H1 (cell line): Measurements from ENCODE around the gene JDP2. TPM values are rescaled to one million over a fixed set of nuclear protein-coding genes. Genes with fewer than 3 reads are reported as not detected.

Source experiments
- CTCF ChIA-PET: fragments of 300-600 bp; sonication (Branson Sonifier 250); formaldehyde crosslinking; loops from one replicate; lab custom pipeline; 2021; ENCODE audit not compliant: partially characterized antibody; lab: Charles Lee
- POLR2A ChIA-PET: fragments of 300-600 bp; sonication (Branson Sonifier 250); formaldehyde crosslinking; loops from one replicate; lab custom pipeline; 2021; ENCODE audit warnings: inconsistent platforms; ENCODE audit not compliant: partially characterized antibody; lab: Charles Lee
- DNase-seq, 2 experiments: peaks; one replicate each; pipeline versions ENCODE4 v3.0.0 to v3.0.0-alpha.2; 2010 to 2022; ENCODE audit warnings: low spot score in 2 of 2, low read depth in 1 of 2, mixed read lengths in 1 of 2
- FAIRE-seq: peaks from 2 replicates; lab custom pipeline; 2011; peaks lifted over from hg19 to GRCh38; lab: Jason Lieb, UNC
- H2AFZ ChIP-seq: 2 replicates; pipeline ENCODE4 v1.8.1; 2012; ENCODE audit warnings: low read length, inconsistent platforms
- H2AK5ac ChIP-seq: 2 replicates; pipeline ENCODE4 v1.6.1; 2013; ENCODE audit warnings: low read depth, low read length
- H2BK120ac ChIP-seq: replicated peaks from 2 replicates; pipeline ENCODE3; 2013; ENCODE audit warnings: low read depth, low read length, inconsistent platforms
- H2BK12ac ChIP-seq: 2 replicates; pipeline ENCODE4 v1.6.1; 2013; ENCODE audit warnings: low read depth, low read length
- H2BK15ac ChIP-seq: 2 replicates; pipeline ENCODE4 v1.6.1; 2013; ENCODE audit warnings: low read length
- H2BK20ac ChIP-seq: 2 replicates; pipeline ENCODE4 v1.6.1; 2013; ENCODE audit warnings: low read length
- H2BK5ac ChIP-seq: 2 replicates; pipeline ENCODE4 v1.6.1; 2013; ENCODE audit warnings: low read depth, low read length
- H3K14ac ChIP-seq: 2 replicates; pipeline ENCODE4 v1.6.1; 2013; ENCODE audit warnings: inconsistent platforms; ENCODE audit not compliant: insufficient read length
- H3K18ac ChIP-seq: 2 replicates; pipeline ENCODE4 v1.6.1; 2013; ENCODE audit warnings: low read length; ENCODE audit errors: extremely low read depth
- H3K23ac ChIP-seq: 2 replicates; pipeline ENCODE4 v1.6.1; 2013; ENCODE audit warnings: inconsistent platforms; ENCODE audit not compliant: insufficient read length
- H3K23me2 ChIP-seq: 2 replicates; pipeline ENCODE4 v1.6.1; 2013; ENCODE audit warnings: low read depth, low read length
- H3K27ac ChIP-seq: 2 replicates; pipeline ENCODE4 v1.6.1; 2011; ENCODE audit warnings: low read depth, low read length, inconsistent platforms
- H3K27me3 ChIP-seq, 4 experiments: replicated peaks in 1 of 4; 1 replicate in 1 of 4; 2 replicates in 3 of 4; pipeline versions ENCODE4 v1.6.1 to v1.8.1; 2011 to 2013; ENCODE audit warnings: low read length in 3 of 4, mild to moderate bottlenecking in 3 of 4, inconsistent platforms in 2 of 4, mixed read lengths in 2 of 4, moderate library complexity in 1 of 4; ENCODE audit not compliant: control insufficient read depth in 3 of 4, insufficient read depth in 3 of 4; ENCODE audit errors: extremely low read depth in 1 of 4
- H3K36me3 ChIP-seq, 4 experiments: 2 replicates each; pipeline versions ENCODE4 v1.6.1 to v1.8.1; 2011 to 2013; ENCODE audit warnings: mild to moderate bottlenecking in 4 of 4, low read length in 3 of 4, moderate library complexity in 2 of 4, control low read depth in 1 of 4, inconsistent platforms in 1 of 4; ENCODE audit not compliant: insufficient read depth in 4 of 4, control insufficient read depth in 2 of 4
- H3K4ac ChIP-seq: replicated peaks from 2 replicates; pipeline ENCODE3; 2013; ENCODE audit warnings: low read length, low read depth, mixed read lengths, inconsistent platforms; ENCODE audit not compliant: insufficient read length
- H3K4me1 ChIP-seq, 4 experiments: replicated peaks in 1 of 4; 1 replicate in 1 of 4; 2 replicates in 3 of 4; pipeline versions ENCODE4 v1.6.1 to v1.8.1; 2011 to 2013; ENCODE audit warnings: low read length in 3 of 4, inconsistent platforms in 2 of 4, mixed read lengths in 1 of 4; ENCODE audit not compliant: insufficient read depth in 4 of 4, control insufficient read depth in 3 of 4
- H3K4me2 ChIP-seq, 2 experiments: 2 replicates each; pipeline versions ENCODE4 v1.6.1 to v1.8.1; 2011 to 2013; ENCODE audit warnings: low read depth in 2 of 2, low read length in 2 of 2, control low read depth in 1 of 2, inconsistent platforms in 1 of 2, mild to moderate bottlenecking in 1 of 2; ENCODE audit not compliant: insufficient read depth in 1 of 2
- H3K4me3 ChIP-seq, 4 experiments: fragments of 200-600, 300-600 bp in 1 of 4; sonication (generic), shearing (Covaris generic), sonication (Bioruptor Twin) in 1 of 4; 2 replicates each; pipeline versions ENCODE4 v1.5.1 to v1.8.1; 2011 to 2016; ENCODE audit warnings: low read length in 4 of 4, low read depth in 3 of 4, control low read depth in 2 of 4, inconsistent platforms in 2 of 4, mild to moderate bottlenecking in 2 of 4, mixed read lengths in 1 of 4, moderate library complexity in 1 of 4; ENCODE audit not compliant: insufficient read depth in 2 of 4; ENCODE audit errors: extremely low read depth in 1 of 4
- H3K56ac ChIP-seq: replicated peaks from 2 replicates; pipeline ENCODE3; 2013; ENCODE audit warnings: low read depth, mild to moderate bottlenecking, mixed read lengths, low read length, inconsistent platforms; ENCODE audit not compliant: insufficient read length
- H3K79me1 ChIP-seq: 2 replicates; pipeline ENCODE4 v1.6.1; 2013; ENCODE audit warnings: low read depth, low read length, control low read depth
- H3K79me2 ChIP-seq, 2 experiments: 2 replicates each; pipeline versions ENCODE4 v1.6.1 to v1.8.1; 2012 to 2013; ENCODE audit warnings: low read length in 2 of 2, mild to moderate bottlenecking in 2 of 2, inconsistent platforms in 1 of 2; ENCODE audit not compliant: insufficient read depth in 2 of 2, control insufficient read depth in 1 of 2
- H3K9ac ChIP-seq, 4 experiments: replicated peaks in 1 of 4; 1 replicate in 1 of 4; 2 replicates in 3 of 4; pipeline versions ENCODE4 v1.6.1 to v1.8.1; 2011 to 2013; ENCODE audit warnings: low read depth in 3 of 4, low read length in 3 of 4, control low read depth in 2 of 4, mild to moderate bottlenecking in 2 of 4, moderate library complexity in 2 of 4, inconsistent platforms in 1 of 4; ENCODE audit errors: extremely low read depth in 1 of 4
- H3K9me3 ChIP-seq, 2 experiments: 2 replicates each; pipeline versions ENCODE4 v1.6.1 to v1.8.1; 2012 to 2013; ENCODE audit warnings: mild to moderate bottlenecking in 2 of 2, moderate library complexity in 2 of 2, control low read depth in 1 of 2, inconsistent platforms in 1 of 2, low read depth in 1 of 2, low read length in 1 of 2, mixed read lengths in 1 of 2; ENCODE audit not compliant: insufficient read depth in 2 of 2
- H4K20me1 ChIP-seq, 2 experiments: replicated peaks in 1 of 2; 2 replicates each; pipeline versions ENCODE3 to v1.8.1; 2011 to 2013; ENCODE audit warnings: inconsistent platforms in 2 of 2, low read length in 2 of 2, mild to moderate bottlenecking in 1 of 2; ENCODE audit not compliant: insufficient read depth in 2 of 2, control insufficient read depth in 1 of 2
- H4K5ac ChIP-seq: 2 replicates; pipeline ENCODE4 v1.6.1; 2013; ENCODE audit warnings: low read length, low read depth, mixed read lengths, inconsistent platforms; ENCODE audit not compliant: insufficient read length
- H4K8ac ChIP-seq: 2 replicates; pipeline ENCODE4 v1.8.0; 2013; ENCODE audit warnings: mild to moderate bottlenecking, moderate library complexity, low read length, inconsistent platforms; ENCODE audit not compliant: insufficient read depth; ENCODE audit errors: extremely low read depth
- H4K91ac ChIP-seq: replicated peaks from 2 replicates; pipeline ENCODE3; 2013; ENCODE audit warnings: low read length, mixed read lengths, inconsistent platforms; ENCODE audit not compliant: insufficient read length
- CTBP2 ChIP-seq: IDR thresholded peaks from 2 replicates; pipeline ENCODE4 v1.7.0; 2011; ENCODE audit warnings: borderline replicate concordance, mild to moderate bottlenecking, moderate library complexity, mixed read lengths, low read length; ENCODE audit not compliant: insufficient read depth, insufficient read length
- CTCF ChIP-seq, 3 experiments: IDR thresholded peaks; 1 replicate in 2 of 3; 2 replicates in 1 of 3; pipeline versions ENCODE4 v1.5.1 to v1.6.1; 2011; ENCODE audit warnings: low read length in 3 of 3, mild to moderate bottlenecking in 3 of 3, inconsistent platforms in 2 of 3, low read depth in 1 of 3, moderate library complexity in 1 of 3; ENCODE audit not compliant: insufficient read depth in 1 of 3; ENCODE audit errors: control extremely low read depth in 1 of 3
- HDAC2 ChIP-seq, 2 experiments: fragments of 300-600 bp in 1 of 2; sonication (generic) in 1 of 2; IDR thresholded peaks; 2 replicates each; pipeline ENCODE4 v1.6.1; 2011 to 2012; ENCODE audit warnings: low read depth in 2 of 2, low read length in 2 of 2, mild to moderate bottlenecking in 2 of 2, moderate library complexity in 2 of 2, borderline replicate concordance in 1 of 2, inconsistent platforms in 1 of 2
- JUND ChIP-seq: IDR thresholded peaks from 2 replicates; pipeline ENCODE4 v1.6.1; 2011; ENCODE audit warnings: mild to moderate bottlenecking, improper control_type of control experiment, low read length
- KDM4A ChIP-seq: IDR thresholded peaks from one replicate; pipeline ENCODE4 v1.7.1; 2012; ENCODE audit warnings: low read depth, mild to moderate bottlenecking, moderate library complexity, low read length, inconsistent platforms; ENCODE audit not compliant: severe bottlenecking
- PHF8 ChIP-seq: fragments of 200-600 bp; sonication (generic); conservative IDR thresholded peaks from 2 replicates; pipeline ENCODE4 v1.7.1; 2012; ENCODE audit warnings: low read depth, mild to moderate bottlenecking, inconsistent platforms, low read length, moderate library complexity
- ZNF274 ChIP-seq: IDR thresholded peaks from 2 replicates; pipeline ENCODE4 v1.7.0; 2012; ENCODE audit warnings: low read length, borderline replicate concordance; ENCODE audit errors: extremely low read depth
- WGBS, 2 experiments: shearing (Covaris generic) in 1 of 2; methylation state at CpG; one replicate each; pipeline versions ENCODE4 v1.1.6 to v1.1.7; 2013 to 2015; ENCODE audit warnings: low lambda C conversion rate in 2 of 2, mixed read lengths in 2 of 2, inconsistent platforms in 1 of 2, low coverage in 1 of 2, missing lambda C conversion rate in 1 of 2; ENCODE audit not compliant: insufficient replicate concordance in 2 of 2, insufficient coverage in 1 of 2, insufficient read length in 1 of 2; ENCODE audit errors: extremely low coverage in 1 of 2, missing lambda C conversion rate in 1 of 2; 5-methylcytosine and 5-hydroxymethylcytosine counted together
- polyA plus RNA-seq, 7 experiments: library from polyadenylated mRNA; depleted of rRNA in 3 of 7; stranded (reverse) in 5 of 7; unstranded in 2 of 7; fragments of >200 nt in 5 of 7; fragments of 200-250 nt in 2 of 7; gene quantifications; 1 replicate in 5 of 7; 2 replicates in 1 of 7; 4 replicates in 1 of 7; pipeline versions ENCODE4 v1.2.1 to v1.2.3, GENCODE V29; 2011 to 2013; ENCODE audit warnings: missing spikeins in 2 of 7, mixed read lengths in 2 of 7
- total RNA-seq: library from RNA; stranded (reverse); fragmentation: NEBNext Ultra II Directional; extraction: Animal tissue kit (Norgen Biotek cat#: 25700); gene quantifications from 2 replicates; pipeline ENCODE4 v1.2.1, GENCODE V29; 2021
- TF ChIP-seq, protein P1 (sequence below): IDR thresholded peaks from 2 replicates; pipeline ENCODE4 v1.6.1; 2011; ENCODE audit warnings: low read length, improper control_type of control experiment

Gene JDP2
- total and polyA plus RNA-seq, 2 of the 8 experiments (the other 6 are each of a cell fraction or from before 2014, with no cell fraction given) = 8.9 to 27.2 TPM

- no peak overlapping the region; the same call in 1 of the 2 replicates for H4K8ac ChIP-seq
- H2BK120ac ChIP-seq = no peak overlapping the region
- H2BK5ac ChIP-seq = no peak overlapping the region
- ChIA-PET CTCF (interaction anchor here (1.7 to 4.4 kb wide), 4 partner anchors 10 to 134 kb away, joined by 6 to 21 read pairs (median 12); no protein-coding TSS in a partner anchor), POLR2A (interaction anchor here (1.9 to 6.7 kb wide), 4 partner anchors 9 to 17 kb away, joined by 4 to 65 read pairs (median 32); partner anchors contain the start of gene JDP2)
- H2BK12ac ChIP-seq = no peak overlapping the region; the same call in 1 of the 2 replicates
- H4K20me1 ChIP-seq = peaks cover 0 to 3% of the 10 kb centered on the region in 2 experiments
- H3K4me1 ChIP-seq = peaks cover 2 to 15% (median 9%) of the 10 kb centered on the region in 4 experiments
- 86% methylated on average over 5 of the region's 6 CpGs; no CpG with 5 or more reads in 1 of the 2 experiments for WGBS, 2 experiments
- H3K4me3 ChIP-seq = no peak overlapping the region
- H3K23ac ChIP-seq = no peak overlapping the region
- no peak overlapping the region for H3K18ac ChIP-seq
- H3K79me1 ChIP-seq = peaks cover 8% of the 10 kb centered on the region
- no peak overlapping the region for H4K5ac ChIP-seq
- DNase-seq = no peak
- H2BK20ac ChIP-seq = no peak overlapping the region
- H3K27me3 ChIP-seq = no peaks in the 10 kb centered on the region
- no peak overlapping the region for H2BK15ac ChIP-seq
- no peaks in the 10 kb centered on the region for H3K23me2 ChIP-seq
- no peak for FAIRE-seq
- no peak overlapping the region for H3K4ac ChIP-seq
- no peak overlapping the region for H3K27ac ChIP-seq
- H3K9ac ChIP-seq = no peak overlapping the region
- H3K14ac ChIP-seq = no peak overlapping the region
- no peak overlapping the region for H2AK5ac ChIP-seq
- H3K9me3 ChIP-seq = no peaks in the 10 kb centered on the region
- no peak overlapping the region for H4K91ac ChIP-seq
- H3K56ac ChIP-seq = no peak overlapping the region
- H2AFZ ChIP-seq = no peak overlapping the region
- no peak overlapping the region for H3K4me2 ChIP-seq
- no peaks in the 10 kb centered on the region; a peak in 1 of 4 replicates for H3K79me2 ChIP-seq
- H3K36me3 ChIP-seq = peaks cover 0 to 26% (median 0%) of the 10 kb centered on the region in 4 experiments; a peak in 4 of 8 replicates
- TF ChIP-seq KDM4A (no peak), PHF8 (no peak), CTCF (IDR thresholded peaks at IDR 0.05; ENCODE audit: control extremely low read depth in 1 of 3, insufficient read depth in 1 of 3, low read depth in 1 of 3, low read length in 3 of 3) (no peak), CTBP2 (no peak), HDAC2 (IDR thresholded peaks at IDR 0.05; ENCODE audit: borderline replicate concordance in 1 of 2, low read depth in 2 of 2, low read length in 2 of 2) (no peak), JUND (no peak), ZNF274 (no peak)
- TF ChIP-seq, protein P1, sequence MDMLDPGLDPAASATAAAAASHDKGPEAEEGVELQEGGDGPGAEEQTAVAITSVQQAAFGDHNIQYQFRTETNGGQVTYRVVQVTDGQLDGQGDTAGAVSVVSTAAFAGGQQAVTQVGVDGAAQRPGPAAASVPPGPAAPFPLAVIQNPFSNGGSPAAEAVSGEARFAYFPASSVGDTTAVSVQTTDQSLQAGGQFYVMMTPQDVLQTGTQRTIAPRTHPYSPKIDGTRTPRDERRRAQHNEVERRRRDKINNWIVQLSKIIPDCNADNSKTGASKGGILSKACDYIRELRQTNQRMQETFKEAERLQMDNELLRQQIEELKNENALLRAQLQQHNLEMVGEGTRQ = no peak
These were observed 13.9 kb downstream of the JDP2 start for GRCh38 chr14:75441728-75442127.
